ENCODE results near the gene DISC1.

Gene DISC1

DNA sequence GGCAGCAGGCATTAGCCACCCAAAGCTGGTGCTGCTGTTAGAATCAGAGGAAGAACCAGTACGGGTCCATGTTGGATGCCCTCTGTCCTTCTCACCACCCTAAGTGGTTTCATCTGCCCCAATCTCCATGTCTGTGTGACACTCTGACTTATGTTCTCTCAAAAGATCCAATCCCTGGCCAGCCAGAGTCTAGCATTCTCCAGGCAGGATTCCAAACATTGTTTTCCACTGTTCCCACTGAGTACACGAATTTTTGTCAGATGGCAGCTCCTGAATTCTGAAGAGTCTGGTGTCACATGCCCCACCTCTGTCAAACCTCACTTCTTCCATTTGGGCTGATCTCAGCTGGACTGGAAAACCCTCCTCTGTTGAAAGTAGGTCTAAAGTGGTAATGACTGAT is 166.0 kb downstream of the DISC1 start:
- DNase-seq (ENCODE audit: low read depth in 1 of 2, low spot score in 1 of 2): no peak
- Histone ChIP-seq H3K27ac (replicated peaks) (no peak overlapping the region), H3K27me3 (ENCODE audit: insufficient read depth, poor library complexity, severe bottlenecking) (no peaks in the 10 kb centered on the region), H3K4me3 (replicated peaks; ENCODE audit: insufficient read depth, low read length) (no peak overlapping the region)
- TF ChIP-seq GABPA (IDR thresholded peaks at IDR 0.05; ENCODE audit: low read depth): no peak
- TF ChIP-seq SPI1 (IDR thresholded peaks at IDR 0.05; ENCODE audit: borderline replicate concordance, low read depth): no peak
- TF ChIP-seq, protein P1, sequence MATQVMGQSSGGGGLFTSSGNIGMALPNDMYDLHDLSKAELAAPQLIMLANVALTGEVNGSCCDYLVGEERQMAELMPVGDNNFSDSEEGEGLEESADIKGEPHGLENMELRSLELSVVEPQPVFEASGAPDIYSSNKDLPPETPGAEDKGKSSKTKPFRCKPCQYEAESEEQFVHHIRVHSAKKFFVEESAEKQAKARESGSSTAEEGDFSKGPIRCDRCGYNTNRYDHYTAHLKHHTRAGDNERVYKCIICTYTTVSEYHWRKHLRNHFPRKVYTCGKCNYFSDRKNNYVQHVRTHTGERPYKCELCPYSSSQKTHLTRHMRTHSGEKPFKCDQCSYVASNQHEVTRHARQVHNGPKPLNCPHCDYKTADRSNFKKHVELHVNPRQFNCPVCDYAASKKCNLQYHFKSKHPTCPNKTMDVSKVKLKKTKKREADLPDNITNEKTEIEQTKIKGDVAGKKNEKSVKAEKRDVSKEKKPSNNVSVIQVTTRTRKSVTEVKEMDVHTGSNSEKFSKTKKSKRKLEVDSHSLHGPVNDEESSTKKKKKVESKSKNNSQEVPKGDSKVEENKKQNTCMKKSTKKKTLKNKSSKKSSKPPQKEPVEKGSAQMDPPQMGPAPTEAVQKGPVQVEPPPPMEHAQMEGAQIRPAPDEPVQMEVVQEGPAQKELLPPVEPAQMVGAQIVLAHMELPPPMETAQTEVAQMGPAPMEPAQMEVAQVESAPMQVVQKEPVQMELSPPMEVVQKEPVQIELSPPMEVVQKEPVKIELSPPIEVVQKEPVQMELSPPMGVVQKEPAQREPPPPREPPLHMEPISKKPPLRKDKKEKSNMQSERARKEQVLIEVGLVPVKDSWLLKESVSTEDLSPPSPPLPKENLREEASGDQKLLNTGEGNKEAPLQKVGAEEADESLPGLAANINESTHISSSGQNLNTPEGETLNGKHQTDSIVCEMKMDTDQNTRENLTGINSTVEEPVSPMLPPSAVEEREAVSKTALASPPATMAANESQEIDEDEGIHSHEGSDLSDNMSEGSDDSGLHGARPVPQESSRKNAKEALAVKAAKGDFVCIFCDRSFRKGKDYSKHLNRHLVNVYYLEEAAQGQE (IDR thresholded peaks at IDR 0.05; ENCODE audit: insufficient replicate concordance, low read depth): no peak
- no peak for TF ChIP-seq POLR2AphosphoS5 (IDR thresholded peaks at IDR 0.05; ENCODE audit: low read depth)
- TF ChIP-seq, protein P2, sequence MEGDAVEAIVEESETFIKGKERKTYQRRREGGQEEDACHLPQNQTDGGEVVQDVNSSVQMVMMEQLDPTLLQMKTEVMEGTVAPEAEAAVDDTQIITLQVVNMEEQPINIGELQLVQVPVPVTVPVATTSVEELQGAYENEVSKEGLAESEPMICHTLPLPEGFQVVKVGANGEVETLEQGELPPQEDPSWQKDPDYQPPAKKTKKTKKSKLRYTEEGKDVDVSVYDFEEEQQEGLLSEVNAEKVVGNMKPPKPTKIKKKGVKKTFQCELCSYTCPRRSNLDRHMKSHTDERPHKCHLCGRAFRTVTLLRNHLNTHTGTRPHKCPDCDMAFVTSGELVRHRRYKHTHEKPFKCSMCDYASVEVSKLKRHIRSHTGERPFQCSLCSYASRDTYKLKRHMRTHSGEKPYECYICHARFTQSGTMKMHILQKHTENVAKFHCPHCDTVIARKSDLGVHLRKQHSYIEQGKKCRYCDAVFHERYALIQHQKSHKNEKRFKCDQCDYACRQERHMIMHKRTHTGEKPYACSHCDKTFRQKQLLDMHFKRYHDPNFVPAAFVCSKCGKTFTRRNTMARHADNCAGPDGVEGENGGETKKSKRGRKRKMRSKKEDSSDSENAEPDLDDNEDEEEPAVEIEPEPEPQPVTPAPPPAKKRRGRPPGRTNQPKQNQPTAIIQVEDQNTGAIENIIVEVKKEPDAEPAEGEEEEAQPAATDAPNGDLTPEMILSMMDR (IDR thresholded peaks at IDR 0.05; ENCODE audit: insufficient read depth, low read length): no peak

DNA sequence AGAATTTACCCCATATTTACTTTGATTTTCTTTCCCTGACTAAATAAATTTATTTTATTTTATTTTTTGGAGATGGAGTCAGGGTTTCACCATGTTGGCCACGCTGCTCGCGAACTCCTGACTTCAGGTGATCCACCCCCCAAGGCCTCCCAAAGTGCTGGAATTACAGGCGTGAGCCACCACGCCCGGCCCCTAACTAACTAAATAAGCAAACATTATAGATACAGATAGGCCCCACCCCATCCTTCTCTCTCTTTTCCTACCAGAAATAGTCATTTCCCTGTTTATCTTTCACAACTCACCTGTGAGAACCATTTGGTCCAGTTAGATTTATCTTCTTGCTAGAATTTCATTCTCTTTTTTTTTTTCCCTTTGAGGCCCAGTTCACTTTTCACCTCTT is 167.3 kb downstream of the DISC1 start:
- H3K27me3 ChIP-seq (ENCODE audit: insufficient read depth, poor library complexity, severe bottlenecking): no peaks in the 10 kb centered on the region
- no peak for DNase-seq (ENCODE audit: low read depth in 1 of 2, low spot score in 1 of 2)
- no peak overlapping the region for H3K4me3 ChIP-seq (replicated peaks; ENCODE audit: insufficient read depth, low read length)
- TF ChIP-seq GABPA (IDR thresholded peaks at IDR 0.05; ENCODE audit: low read depth) (no peak), POLR2AphosphoS5 (IDR thresholded peaks at IDR 0.05; ENCODE audit: low read depth) (no peak), SPI1 (IDR thresholded peaks at IDR 0.05; ENCODE audit: borderline replicate concordance, low read depth) (no peak)
- TF ChIP-seq, protein P1 (IDR thresholded peaks at IDR 0.05; ENCODE audit: insufficient replicate concordance, low read depth): no peak
- TF ChIP-seq, protein P2 (IDR thresholded peaks at IDR 0.05; ENCODE audit: insufficient read depth, low read length): no peak
- H3K27ac ChIP-seq (replicated peaks): no peak overlapping the region

DNA sequence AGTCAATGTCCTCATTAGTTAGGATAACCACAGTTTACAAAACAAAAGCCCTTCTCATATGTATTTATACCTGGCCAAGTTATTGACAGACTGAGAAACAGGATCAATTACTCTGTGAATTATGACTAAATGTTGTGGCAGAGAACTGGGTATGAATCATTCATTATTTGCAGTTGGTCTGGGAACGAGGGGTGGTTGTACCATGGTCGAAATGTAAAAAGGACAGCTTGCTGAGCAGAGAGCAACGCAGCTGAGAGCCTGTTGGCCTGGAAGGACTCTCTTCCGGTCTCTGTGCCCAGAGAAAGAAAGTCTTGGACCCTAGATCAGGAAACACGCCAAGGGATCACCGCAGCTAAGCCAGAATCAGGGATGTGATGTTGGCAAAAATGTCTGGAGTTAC is 169.6 kb downstream of the DISC1 start:
- H3K27me3 ChIP-seq (ENCODE audit: insufficient read depth, poor library complexity, severe bottlenecking): no peaks in the 10 kb centered on the region
- no peak for DNase-seq (ENCODE audit: low read depth in 1 of 2, low spot score in 1 of 2)
- TF ChIP-seq POLR2AphosphoS5 (IDR thresholded peaks at IDR 0.05; ENCODE audit: low read depth) (no peak), SPI1 (IDR thresholded peaks at IDR 0.05; ENCODE audit: borderline replicate concordance, low read depth) (no peak)
- TF ChIP-seq, protein P2 (IDR thresholded peaks at IDR 0.05; ENCODE audit: insufficient read depth, low read length): no peak
- no peak overlapping the region for H3K4me3 ChIP-seq (replicated peaks; ENCODE audit: insufficient read depth, low read length)
- no peak overlapping the region for H3K27ac ChIP-seq (replicated peaks)

DNA sequence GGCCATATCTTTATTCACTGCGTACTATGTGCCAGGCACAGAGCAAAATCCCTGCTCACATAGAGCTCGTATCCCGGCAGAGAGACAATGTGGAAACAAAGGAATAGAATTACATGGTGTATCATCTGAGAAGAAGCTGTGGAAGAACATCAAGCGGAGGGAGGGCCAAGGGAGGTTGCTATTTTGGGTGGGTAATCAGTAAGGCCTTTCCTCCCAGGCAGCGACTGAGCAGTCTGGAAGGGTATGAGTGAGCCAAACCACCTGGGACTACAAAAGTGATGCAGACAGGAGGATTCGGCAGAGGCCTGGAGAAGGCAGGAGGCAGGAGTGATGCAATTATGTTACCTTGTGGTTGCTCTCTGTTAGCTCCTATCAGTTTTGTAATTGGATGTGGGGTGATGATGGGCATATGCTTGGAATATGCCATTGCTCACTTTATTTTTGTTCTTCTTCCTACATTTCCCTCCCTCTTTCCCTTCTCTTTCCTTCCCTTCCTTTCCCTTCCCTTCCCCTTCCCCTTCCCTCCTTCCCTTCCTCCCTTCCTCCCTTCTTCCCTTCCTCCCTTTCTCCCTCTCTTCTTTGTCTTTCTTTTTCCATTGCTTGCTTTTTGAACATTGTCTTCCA is 172.9 kb downstream of the DISC1 start:
- DNase-seq (ENCODE audit: low read depth in 1 of 2, low spot score in 1 of 2): no peak
- Histone ChIP-seq H3K27me3 (ENCODE audit: insufficient read depth, poor library complexity, severe bottlenecking) (no peaks in the 10 kb centered on the region), H3K27ac (replicated peaks) (no peak overlapping the region), H3K4me3 (replicated peaks; ENCODE audit: insufficient read depth, low read length) (no peak overlapping the region)
- TF ChIP-seq, protein P2 (IDR thresholded peaks at IDR 0.05; ENCODE audit: insufficient read depth, low read length): no peak
- TF ChIP-seq GABPA (IDR thresholded peaks at IDR 0.05; ENCODE audit: low read depth): no peak
- TF ChIP-seq POLR2AphosphoS5 (IDR thresholded peaks at IDR 0.05; ENCODE audit: low read depth): no peak
- TF ChIP-seq, protein P1 (IDR thresholded peaks at IDR 0.05; ENCODE audit: insufficient replicate concordance, low read depth): no peak
- no peak for TF ChIP-seq SPI1 (IDR thresholded peaks at IDR 0.05; ENCODE audit: borderline replicate concordance, low read depth)

All from HL-60 (cell line).